NCI-H2081 treated with DMSO at 0.1 percent for 48 hours (cell line): Measurements from ENCODE around the gene MVK.
"Not testable (repeated sequence)": the region's sequence is repeated elsewhere in the genome, so short reads cannot be mapped to it uniquely, and the experiment has no call there.

ENCODE experiments used
- DNase-seq: peaks from one replicate; lab custom pipeline; 2025; lab: John Stamatoyannopoulos, UW

MVK gene

GRCh38 chr12:109591041-109591440 is 17.4 kb downstream of the MVK start:
- DNase-seq, result no peak

DNA sequence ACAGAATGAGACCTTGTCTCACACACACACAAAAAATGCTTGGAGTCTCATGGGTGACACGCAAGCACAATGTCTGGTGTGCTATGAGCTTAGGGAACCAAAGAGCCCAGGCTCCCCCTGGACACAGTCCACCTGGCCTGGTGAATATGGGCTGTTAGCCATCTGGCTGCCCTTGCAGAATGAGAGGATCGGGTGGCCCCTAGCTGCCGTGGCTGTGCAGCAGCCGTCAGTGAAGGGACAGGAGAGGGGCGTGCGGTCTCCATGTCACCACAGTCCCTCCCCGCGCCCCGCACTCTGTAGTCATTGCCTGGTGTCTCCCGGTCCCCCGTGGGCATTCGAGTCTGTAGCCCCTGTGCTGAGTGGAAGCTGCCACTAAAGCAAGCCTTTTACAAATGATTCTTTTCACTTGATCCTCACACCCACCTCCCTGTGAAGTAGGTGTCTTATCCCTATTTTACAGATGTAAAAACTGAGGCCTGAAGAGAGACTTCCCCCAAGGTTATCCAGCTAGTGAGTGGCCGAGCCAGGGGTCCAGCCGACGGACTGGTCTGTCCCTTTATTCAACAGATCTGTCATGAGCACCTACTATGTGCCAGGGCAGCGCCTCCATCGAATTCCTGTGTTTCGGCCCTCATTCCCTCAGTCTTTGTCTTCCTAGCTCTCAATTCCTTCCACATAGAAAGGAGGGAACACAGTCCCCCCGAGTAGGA is 18.8 kb downstream of the MVK start:
- DNase-seq, result no peak

DNA sequence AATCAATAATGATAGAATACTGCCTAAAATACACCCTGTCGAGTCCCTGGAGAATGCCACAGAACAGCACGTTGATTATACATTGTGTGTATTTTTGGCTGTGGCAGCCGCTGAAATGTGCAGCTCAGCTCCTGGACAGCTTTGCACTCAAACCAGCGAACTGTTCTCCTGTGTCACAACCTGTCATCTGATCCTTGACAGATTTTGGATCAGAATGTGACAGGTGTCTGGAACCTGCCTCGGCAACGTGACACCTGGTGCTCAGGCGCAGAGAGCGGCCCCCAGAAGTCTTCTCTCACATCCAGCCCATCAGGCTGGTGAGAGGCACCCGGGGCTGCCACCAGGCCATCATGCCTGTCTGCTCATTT is 19.3 kb downstream of the MVK start:
- no peak for DNase-seq

DNA sequence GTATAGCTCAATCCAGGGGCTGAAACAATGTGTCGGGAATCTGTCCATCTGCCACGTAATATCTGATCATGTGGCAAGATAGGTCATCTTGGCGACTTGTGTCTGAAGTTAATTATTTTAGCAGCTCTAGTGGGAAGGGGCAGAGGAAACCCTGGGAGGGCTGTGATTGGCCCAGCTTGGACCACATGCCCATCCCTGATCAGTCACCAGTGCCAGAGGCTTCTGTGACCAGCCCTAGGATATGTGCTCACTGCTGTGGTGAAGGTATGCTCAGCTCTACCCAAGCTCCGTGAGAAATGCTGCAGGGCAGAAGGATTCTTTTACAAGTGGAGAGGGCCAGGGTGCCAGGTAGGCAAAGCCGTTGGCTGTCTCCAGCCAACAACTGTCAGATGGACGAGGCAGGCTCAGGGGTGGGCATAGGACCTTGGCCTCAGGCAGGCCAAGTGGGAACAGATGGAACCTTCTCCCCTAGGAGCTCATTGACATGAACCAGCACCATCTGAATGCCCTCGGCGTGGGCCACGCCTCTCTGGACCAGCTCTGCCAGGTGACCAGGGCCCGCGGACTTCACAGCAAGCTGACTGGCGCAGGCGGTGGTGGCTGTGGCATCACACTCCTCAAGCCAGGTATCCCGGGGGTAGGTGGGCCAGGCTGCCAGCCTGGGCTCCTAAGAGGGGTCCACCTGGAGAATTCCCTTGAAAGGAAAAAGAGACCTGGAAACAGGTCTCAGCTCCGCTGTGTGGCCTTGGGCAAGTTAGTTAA is 21.1 kb downstream of the MVK start:
- DNase-seq, result no peak

- DNase-seq, result no peak
These were observed 21.8 kb downstream of the MVK start for GRCh38 chr12:109595321-109595902.

DNA sequence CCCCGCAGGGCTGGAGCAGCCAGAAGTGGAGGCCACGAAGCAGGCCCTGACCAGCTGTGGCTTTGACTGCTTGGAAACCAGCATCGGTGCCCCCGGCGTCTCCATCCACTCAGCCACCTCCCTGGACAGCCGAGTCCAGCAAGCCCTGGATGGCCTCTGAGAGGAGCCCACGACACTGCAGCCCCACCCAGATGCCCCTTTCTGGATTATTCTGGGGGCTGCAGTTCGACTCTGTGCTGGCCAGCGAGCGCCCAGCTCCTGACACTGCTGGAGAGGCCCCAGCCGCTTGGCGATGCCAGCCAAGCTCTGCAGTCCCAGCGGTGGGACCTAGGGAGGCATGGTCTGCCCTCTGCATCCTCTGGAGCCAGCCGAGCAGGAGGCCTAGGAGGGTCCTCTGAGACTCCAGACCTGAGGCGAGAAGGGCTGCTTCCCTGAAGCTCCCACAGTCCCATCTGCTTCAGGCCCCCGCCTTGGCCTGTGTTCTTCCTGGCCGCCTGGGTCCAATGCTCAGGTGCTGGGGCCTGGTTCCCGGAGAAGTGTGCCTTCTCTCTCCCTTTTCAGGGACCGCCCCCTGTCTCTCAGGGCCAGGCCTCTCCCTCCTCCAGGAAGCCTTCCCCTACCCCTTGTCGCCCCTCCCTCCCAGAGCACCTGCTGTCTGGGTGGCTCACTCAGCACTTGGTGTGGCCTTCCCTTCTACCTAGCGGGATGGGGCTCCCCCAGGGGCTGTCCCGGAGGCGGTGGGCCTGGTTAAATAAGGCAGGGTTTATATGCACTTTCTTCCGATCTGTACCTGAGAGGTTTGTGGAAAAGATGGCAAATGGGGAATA is 23.0 kb downstream of the MVK start:
- DNase-seq, result no peak

DNA sequence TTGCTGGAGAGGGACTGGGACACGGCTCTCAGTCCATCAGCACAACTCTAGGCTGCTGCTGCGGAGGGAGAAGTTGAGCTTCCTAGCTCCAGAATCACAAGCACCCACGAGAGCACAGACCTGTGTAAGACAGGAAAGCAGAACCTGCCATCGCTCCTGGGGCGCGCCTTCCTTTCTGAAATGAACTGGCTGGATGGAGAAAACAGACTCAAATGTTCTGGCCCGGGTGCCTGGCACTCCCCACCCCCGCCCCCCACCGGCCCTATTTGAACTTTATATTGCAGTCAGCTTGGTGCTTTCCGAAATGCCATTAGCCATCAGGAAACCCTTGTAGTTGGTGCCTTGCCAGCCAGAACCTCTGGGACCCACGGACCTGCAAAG is 23.8 kb downstream of the MVK start:
- no peak for DNase-seq

DNA sequence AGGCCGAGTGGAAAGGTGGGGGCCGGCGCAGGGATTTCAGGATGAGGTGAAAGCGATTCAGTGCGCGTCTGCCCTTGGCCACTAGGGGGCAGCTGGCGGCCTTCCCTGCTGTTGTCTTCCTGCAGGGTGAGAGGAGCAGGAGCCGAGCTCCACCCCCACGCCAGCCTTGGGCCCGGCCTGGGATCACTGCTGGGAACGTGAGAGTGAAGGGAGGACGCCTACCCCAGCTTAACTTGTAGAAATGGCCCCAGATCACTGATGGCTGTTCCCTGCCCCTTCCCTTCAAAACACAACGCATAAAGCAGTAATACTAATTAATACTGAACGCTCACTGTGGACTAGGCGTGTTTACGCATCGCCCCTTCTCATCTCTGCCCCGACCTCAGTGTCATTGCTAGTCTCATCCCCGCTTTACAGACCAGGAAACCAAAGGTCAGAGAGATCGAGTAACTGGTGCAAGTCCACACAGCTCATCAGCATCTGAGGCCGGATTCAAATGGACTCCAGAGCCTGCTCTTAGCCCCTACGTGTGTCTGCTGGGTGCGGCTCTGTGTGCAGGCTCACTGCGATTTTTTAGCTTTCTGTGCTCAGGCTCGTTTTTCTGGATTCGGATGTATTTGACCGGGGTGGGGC is 24.3 kb downstream of the MVK start:
- DNase-seq, result peak; percentile 55

DNA sequence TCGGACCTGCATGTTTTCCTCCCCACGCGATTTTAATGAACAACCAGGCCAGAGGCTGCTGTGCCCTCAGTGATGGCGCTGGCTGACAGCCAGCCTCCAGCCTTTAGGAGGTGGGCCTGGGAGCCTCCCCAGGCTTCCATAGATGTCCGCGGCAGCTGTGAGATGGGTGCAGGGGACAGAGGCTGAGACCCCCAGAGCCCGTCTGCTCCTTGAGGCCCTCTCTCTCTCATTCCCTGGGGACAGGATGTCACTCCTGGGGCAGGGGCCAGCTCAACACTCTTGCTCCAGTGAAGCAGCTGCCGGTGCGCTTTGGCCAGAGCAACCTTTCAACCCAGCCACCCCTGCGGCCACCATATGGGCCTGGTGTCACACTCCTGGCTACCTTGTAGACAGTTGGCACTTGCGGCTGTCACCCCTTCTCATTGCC is 24.8 kb downstream of the MVK start:
- DNase-seq, result no peak

GRCh38 chr12:109599087-109599486 is 25.5 kb downstream of the MVK start:
- DNase-seq, result no peak

GRCh38 chr12:109600481-109600880 is 26.9 kb downstream of the MVK start:
- DNase-seq, result no peak

DNA sequence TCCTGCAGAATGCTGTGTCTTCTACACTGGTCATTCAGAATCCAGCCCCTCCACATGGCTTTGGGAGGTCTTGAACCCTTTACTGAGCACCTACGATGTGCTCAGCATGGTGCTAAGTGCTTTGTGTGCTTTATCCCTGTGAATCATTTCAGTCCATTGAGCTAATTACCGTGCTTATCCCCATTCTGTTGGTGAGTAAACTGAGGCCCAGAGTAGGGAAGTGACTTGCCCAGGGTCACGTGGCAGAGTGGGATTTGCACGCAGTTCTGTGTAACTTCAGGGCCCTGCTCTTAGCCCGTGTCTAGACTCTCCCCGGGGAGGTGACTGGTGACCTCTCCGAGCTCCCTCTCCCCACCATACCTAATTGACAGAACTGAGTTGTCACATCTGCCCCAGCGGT is 27.4 kb downstream of the MVK start:
- DNase-seq, result no peak

GRCh38 chr12:109601557-109601956 is 28.0 kb downstream of the MVK start:
- DNase-seq, result no peak

- DNase-seq, result not testable (repeated sequence)
These were observed 28.5 kb downstream of the MVK start for GRCh38 chr12:109602132-109602531.

- DNase-seq, result no peak
These were observed 30.6 kb downstream of the MVK start for GRCh38 chr12:109604132-109604585.

DNA sequence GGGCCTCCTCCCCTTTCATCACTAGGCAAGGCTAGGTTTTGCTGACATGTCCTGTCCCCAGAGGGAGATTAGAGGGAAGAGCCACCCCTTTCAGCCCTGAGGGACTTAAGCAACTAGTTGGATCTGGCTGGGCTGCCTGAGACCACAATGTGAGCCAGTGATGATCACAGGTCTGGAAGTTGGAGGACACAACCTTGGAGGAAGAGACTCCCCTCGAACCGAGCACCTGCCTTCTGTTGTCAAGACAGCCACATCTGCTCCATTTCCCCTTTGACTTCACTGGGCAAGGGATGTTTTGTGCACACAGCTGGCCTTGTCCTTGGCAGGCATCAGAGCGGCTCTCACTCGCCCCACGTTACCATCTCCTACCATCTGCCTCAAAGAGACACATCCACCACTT is 31.4 kb downstream of the MVK start:
- DNase-seq, result no peak

GRCh38 chr12:109605599-109606228 is 32.1 kb downstream of the MVK start:
- DNase-seq, result no peak

DNA sequence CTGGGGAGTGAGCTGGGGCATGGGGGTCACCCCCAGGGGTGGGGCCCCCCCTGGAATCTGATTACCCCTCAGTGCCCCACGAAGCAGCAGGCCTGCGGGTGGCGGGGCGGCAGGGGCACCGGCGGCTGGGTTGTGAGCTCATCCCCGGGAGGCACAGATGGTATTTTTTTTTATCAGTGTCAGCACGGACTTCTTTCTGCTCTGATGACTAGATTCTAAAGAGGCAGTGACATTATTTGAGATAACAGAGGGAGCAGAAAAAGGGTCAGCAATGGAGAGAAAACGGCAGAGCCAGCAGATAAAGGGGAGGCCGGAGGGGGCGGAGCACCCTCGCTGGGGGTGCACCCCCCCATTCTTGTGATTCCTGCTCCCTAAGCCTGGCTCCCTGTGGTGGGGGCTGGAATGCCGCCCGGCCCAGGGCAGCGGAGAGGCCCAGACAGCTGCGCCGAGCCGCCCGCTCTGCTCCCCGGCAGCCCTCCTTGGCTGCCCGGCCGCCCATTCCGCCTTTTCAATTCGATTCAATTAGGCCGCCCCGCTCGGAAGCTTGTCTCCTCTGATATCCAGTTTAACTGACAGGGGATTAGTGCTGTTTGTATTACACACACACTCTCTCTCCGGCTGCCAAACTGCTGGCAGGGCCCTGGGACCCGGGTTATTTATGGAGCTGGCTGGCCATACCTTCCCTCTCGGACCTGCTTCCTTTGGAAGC is 32.9 kb downstream of the MVK start:
- DNase-seq, result peak; percentile 36

GRCh38 chr12:109607618-109608017 is 34.0 kb downstream of the MVK start:
- no peak for DNase-seq

GRCh38 chr12:109608270-109608669 is 34.7 kb downstream of the MVK start:
- DNase-seq, result no peak

- no peak for DNase-seq
These were observed 35.2 kb downstream of the MVK start for GRCh38 chr12:109608793-109609192.
